HG03442 (cell line): Measurements from ENCODE around the gene SNX5.

Experiments
- ATAC-seq: cut with Tn5 transposase; IDR thresholded peaks from one replicate; pipeline ENCODE4 v1.9.1; 2021; ENCODE audit warnings: mild to moderate bottlenecking, moderate library complexity; ENCODE audit not compliant: unreplicated experiment

Gene SNX5

GRCh38 chr20:17941087-17941825, 27.3 kb downstream of the SNX5 start:
- ATAC-seq, result no peak

GRCh38 chr20:17940224-17940971, 28.2 kb downstream of the SNX5 start:
- no peak for ATAC-seq

GRCh38 chr20:17939622-17940223, 28.9 kb downstream of the SNX5 start:
- ATAC-seq, result no peak

GRCh38 chr20:17938871-17939619, 29.5 kb downstream of the SNX5 start:
- ATAC-seq, result peak; percentile 82

- no peak for ATAC-seq
Measured at GRCh38 chr20:17936761-17937732, 31.5 kb downstream of the SNX5 start.

GRCh38 chr20:17936286-17936760, 32.3 kb downstream of the SNX5 start:
- ATAC-seq, result no peak

- no peak for ATAC-seq
Measured at GRCh38 chr20:17935761-17936160, 32.8 kb downstream of the SNX5 start.

- ATAC-seq, result no peak
Measured at GRCh38 chr20:17935186-17935585, 33.4 kb downstream of the SNX5 start.

- no peak for ATAC-seq
Measured at GRCh38 chr20:17934141-17934862, 34.3 kb downstream of the SNX5 start.

GRCh38 chr20:17933711-17934110, 34.9 kb downstream of the SNX5 start:
- ATAC-seq, result no peak

- ATAC-seq, result no peak
Measured at GRCh38 chr20:17933121-17933520, 35.5 kb downstream of the SNX5 start.

- ATAC-seq, result no peak
Measured at GRCh38 chr20:17932396-17932795, 36.2 kb downstream of the SNX5 start.

GRCh38 chr20:17931513-17931912, 37.1 kb downstream of the SNX5 start:
- ATAC-seq, result no peak

GRCh38 chr20:17928633-17929311, 39.8 kb downstream of the SNX5 start:
- no peak for ATAC-seq

GRCh38 chr20:17928211-17928611, 40.4 kb downstream of the SNX5 start:
- ATAC-seq, result no peak

GRCh38 chr20:17925940-17926300, 42.7 kb downstream of the SNX5 start:
- ATAC-seq, result no peak

GRCh38 chr20:17925141-17925939, 43.3 kb downstream of the SNX5 start:
- ATAC-seq, result no peak

- ATAC-seq, result no peak
Measured at GRCh38 chr20:17921774-17922173, 46.8 kb downstream of the SNX5 start.
